ENCODE data around the gene HOXA2.

- TF ChIP-seq CTCF (IDR thresholded peaks at IDR 0.05) (no peak), POLR2A (IDR thresholded peaks at IDR 0.05) (no peak)
Measured at GRCh38 chr7:27071622-27072390, 30.7 kb downstream of the HOXA2 start.
